SJSA1 (cell line): Measurements from ENCODE around the gene EXOSC3. TPM values are rescaled to one million over a fixed set of nuclear protein-coding genes. Genes with fewer than 3 reads are reported as not detected.
"Not testable (repeated sequence)": the region's sequence is repeated elsewhere in the genome, so short reads cannot be mapped to it uniquely, and the experiment has no call there.

Source experiments
- DNase-seq, 2 experiments: peaks; one replicate each; pipeline ENCODE4 v3.0.0-alpha.2; 2015 to 2020; ENCODE audit warnings: low spot score in 2 of 2, low read depth in 1 of 2
- H3K27ac ChIP-seq: fragments of 250-450 bp; sonication (Bioruptor Pico); 2 replicates; pipeline ENCODE4 v1.5.1; 2020; ENCODE audit warnings: mild to moderate bottlenecking, moderate library complexity
- H3K27me3 ChIP-seq: fragments of 250-450 bp; sonication (Bioruptor Pico); replicated peaks from 2 replicates; pipeline ENCODE4 v1.5.1; 2020; ENCODE audit warnings: mild to moderate bottlenecking, moderate library complexity
- H3K36me3 ChIP-seq: fragments of 250-450 bp; sonication (Bioruptor Pico); 2 replicates; pipeline ENCODE4 v1.5.1; 2020; ENCODE audit warnings: mild to moderate bottlenecking
- H3K4me1 ChIP-seq: fragments of 250-450 bp; sonication (Bioruptor Pico); replicated peaks from 2 replicates; pipeline ENCODE4 v1.6.1; 2021; ENCODE audit warnings: mild to moderate bottlenecking
- H3K4me3 ChIP-seq: fragments of 250-450 bp; sonication (Bioruptor Pico); 2 replicates; pipeline ENCODE4 v1.5.1; 2020; ENCODE audit warnings: mild to moderate bottlenecking
- H3K9me3 ChIP-seq: fragments of 250-450 bp; sonication (Bioruptor Pico); replicated peaks from 2 replicates; pipeline ENCODE4 v1.5.1; 2020; ENCODE audit warnings: mild to moderate bottlenecking
- total RNA-seq: library from RNA; depleted of rRNA; stranded (reverse); fragments of >200 nt; shearing (Covaris generic); gene quantifications from 2 replicates; pipeline ENCODE4 v1.2.3, GENCODE V29; 2014; rRNA removed

Gene EXOSC3
- total RNA-seq, result 34.9 and 40.2 TPM in 2 replicates

DNA sequence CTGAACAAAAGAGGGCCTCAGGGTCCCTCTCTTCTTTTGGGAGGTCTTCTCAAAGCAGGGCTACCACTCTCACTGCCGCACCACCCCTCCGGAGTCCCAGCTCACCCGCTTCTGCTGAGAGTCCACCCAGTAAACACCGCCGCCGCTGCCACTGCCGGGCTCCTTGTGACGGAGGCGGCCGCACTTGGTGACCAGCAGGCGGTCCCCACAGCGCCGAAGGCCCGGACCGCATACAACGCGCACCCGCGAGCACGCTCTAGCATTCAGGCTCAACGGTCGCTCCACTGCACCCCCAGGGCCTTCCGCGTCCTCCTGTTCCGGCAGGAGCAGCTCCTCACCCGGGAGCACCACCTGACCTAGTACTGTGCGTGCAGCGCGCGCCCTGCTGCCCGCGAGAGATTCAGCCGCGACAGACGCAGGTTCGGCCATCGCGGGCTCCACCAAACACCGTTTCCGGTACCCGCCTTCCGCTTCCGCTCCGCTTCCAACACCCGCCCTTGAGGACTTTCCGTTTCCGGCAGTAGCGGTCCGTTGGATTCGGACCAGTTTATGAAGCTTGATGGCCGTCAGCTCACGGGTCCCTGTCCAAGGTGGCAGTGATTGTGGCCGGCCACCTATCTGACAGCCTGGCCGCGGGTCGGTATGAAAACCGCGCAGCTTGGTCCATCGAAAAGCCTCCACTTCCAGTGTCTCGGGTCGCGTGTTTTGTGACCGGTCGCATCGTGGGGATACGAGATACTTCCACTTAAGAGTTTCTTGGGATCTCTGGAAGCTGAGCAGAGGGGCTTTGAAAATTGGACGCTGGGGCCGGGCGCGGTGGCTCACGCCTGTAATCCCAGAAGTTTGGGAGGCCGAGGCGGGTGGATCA is at the start of gene EXOSC3:
Gene EXOSC3 (minus strand): TSS at position 449 of the 868 bp plus-strand sequence. CDS start 20 bp downstream, at position 429.
- H3K36me3 ChIP-seq, result peaks cover 36% of the 10 kb centered on the region

DNA sequence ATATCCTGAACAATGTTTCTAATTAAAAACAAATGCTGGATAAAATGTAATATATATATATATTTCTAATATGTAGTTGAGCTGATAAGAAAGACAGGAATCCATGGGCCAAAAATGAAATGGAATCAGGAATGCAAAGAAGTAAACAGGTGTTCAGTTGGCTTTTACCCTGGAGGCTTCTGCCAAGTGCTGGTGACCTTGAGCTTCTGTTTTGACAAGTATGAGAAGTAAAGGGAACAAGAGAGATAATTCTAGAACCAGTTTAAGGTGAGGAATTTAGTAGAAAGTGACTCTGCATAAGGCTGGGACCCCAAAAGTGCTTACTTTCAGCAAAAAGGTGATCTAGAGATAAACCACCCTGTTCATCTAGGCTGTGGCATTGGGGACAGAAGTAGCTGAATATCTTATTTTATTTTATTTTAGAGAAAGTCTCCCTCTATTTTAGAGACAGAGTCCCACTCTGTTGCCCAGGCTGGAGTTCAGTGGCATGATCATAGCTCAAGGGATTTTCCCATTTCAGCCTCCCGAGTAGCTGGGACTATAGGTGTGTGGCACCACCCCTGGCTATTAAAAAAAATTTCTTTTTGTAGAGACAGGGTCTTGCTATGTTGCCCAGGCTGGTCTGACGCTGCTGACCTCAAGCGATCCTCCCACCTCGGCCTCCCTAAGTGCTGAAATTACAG is 42.8 kb upstream of the EXOSC3 start:
- Histone ChIP-seq H3K27ac (no peak overlapping the region), H3K4me3 (no peak overlapping the region), H3K4me1 (no peaks in the 10 kb centered on the region), H3K36me3 (peaks cover 3% of the 10 kb centered on the region; the same call in 1 of the 2 replicates), H3K27me3 (no peaks in the 10 kb centered on the region), H3K9me3 (no peaks in the 10 kb centered on the region)
- no peak for DNase-seq

More for the DNA sequence above, at the start of gene EXOSC3:
- DNase-seq, result peak; percentile 70 to 82
- Histone ChIP-seq H3K4me3 (peak within 1 kb of the TSS; percentile 66), H3K27ac (peak within 1 kb of the TSS; percentile 47), H3K4me1 (0 out of 2 replicates have a peak, but pooled peaks cover 2% of the 10 kb centered on the region), H3K27me3 (no peaks in the 10 kb centered on the region), H3K9me3 (no peaks in the 10 kb centered on the region)

DNA sequence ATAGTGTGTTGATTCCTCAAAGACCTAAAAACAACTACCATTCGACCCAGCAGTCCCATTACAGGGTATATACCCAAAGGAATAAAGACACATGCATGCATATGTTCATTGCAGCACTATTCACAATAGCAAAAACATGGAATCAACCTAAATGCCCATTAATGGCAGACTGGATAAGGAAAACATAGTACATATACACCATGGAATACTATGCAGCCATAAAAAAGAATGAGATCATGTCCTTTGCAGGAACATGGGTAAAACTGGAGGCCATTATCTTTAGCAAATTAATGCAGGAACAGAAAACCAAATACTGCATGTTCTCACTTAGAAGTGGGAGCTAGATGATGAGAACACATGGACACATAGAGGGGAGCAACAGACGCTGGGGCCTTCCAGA is 40.3 kb upstream of the EXOSC3 start:
- not testable (repeated sequence) for H3K36me3 ChIP-seq, H3K27ac ChIP-seq, H3K4me3 ChIP-seq, H3K9me3 ChIP-seq, DNase-seq, H3K4me1 ChIP-seq, H3K27me3 ChIP-seq

- no peaks in the 10 kb centered on the region for H3K9me3 ChIP-seq
These were observed 35.3 kb upstream of the EXOSC3 start for GRCh38 chr9:37820142-37820541.

GRCh38 chr9:37818849-37819248 is 34.0 kb upstream of the EXOSC3 start:
- Histone ChIP-seq H3K27me3 (no peaks in the 10 kb centered on the region), H3K4me1 (no peaks in the 10 kb centered on the region), H3K27ac (no peak overlapping the region), H3K36me3 (no peaks in the 10 kb centered on the region), H3K4me3 (no peak overlapping the region), H3K9me3 (no peaks in the 10 kb centered on the region)
- no peak for DNase-seq

More at GRCh38 chr9:37820142-37820541, 35.3 kb upstream of the EXOSC3 start:
- no peaks in the 10 kb centered on the region for H3K4me1 ChIP-seq
- peaks cover 2% of the 10 kb centered on the region; the same call in 1 of the 2 replicates for H3K36me3 ChIP-seq
- no peak overlapping the region for H3K27ac ChIP-seq
- no peak for DNase-seq
- H3K27me3 ChIP-seq, result no peaks in the 10 kb centered on the region
- no peak overlapping the region for H3K4me3 ChIP-seq

DNA sequence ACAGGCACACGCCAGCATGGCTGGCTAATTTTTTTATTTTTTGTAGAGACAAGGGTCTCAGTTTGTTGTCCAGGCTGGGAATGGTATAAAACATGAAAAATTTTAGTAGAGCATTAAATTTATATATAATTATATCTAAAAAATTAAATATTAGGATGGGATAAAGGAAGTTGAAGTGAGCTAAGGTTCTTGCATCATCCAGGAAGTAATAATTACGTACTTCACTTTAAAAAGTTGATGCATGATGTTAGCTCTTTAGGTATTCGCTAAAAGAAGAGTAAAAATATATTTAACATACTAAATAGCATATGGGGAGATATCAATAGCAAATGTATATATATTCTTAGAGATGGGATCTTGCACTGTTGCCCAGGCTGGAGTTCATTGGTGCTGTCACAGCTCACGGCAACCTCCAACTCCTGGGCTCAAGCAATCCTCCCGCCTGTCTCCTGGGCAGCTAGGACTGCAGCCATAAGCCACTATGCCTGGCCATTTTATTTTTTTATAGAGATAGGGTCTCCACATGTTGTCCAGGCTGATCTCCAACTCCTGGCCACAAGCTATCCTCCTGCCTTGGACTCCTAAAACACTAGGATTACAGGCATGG is 28.0 kb upstream of the EXOSC3 start:
- no peak overlapping the region for H3K4me3 ChIP-seq
- H3K4me1 ChIP-seq, result no peaks in the 10 kb centered on the region
- H3K9me3 ChIP-seq, result no peaks in the 10 kb centered on the region
- no peak for DNase-seq
- peaks cover 2% of the 10 kb centered on the region for H3K36me3 ChIP-seq
- no peak overlapping the region for H3K27ac ChIP-seq
- no peaks in the 10 kb centered on the region for H3K27me3 ChIP-seq

DNA sequence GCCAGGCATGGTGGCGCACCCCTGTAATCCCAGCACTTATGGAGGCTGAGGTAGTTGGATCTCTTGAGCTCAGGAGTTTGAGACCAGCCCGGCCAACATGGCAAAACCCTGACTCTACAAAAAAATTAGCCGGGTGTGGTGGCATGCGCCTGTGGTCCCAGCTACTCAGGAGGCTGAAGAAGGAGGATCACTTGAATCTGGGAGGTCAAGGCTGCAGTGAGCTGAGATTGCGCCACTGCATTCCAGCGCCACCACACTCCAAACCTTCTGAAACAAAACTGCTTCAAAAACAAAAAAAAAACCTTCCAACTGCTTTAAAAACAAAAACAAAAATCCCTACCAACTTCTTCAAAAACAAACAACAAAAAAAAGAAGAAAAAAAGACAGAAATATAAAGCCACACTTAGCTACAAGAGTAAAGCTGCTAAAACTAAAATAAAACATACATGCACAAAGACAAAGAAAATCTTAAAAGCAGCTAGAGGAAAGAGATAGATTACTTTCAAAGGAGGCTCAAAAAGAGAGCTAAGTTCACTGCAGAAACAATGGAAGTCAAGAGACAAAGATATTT is 27.1 kb upstream of the EXOSC3 start:
- no peak for DNase-seq

GRCh38 chr9:37809676-37810075 is 24.8 kb upstream of the EXOSC3 start:
- not testable (repeated sequence) for H3K36me3 ChIP-seq, H3K4me3 ChIP-seq, H3K9me3 ChIP-seq, DNase-seq, H3K4me1 ChIP-seq, H3K27ac ChIP-seq, H3K27me3 ChIP-seq

More for the DNA sequence above, 27.1 kb upstream of the EXOSC3 start:
- Histone ChIP-seq H3K36me3 (peaks cover 4% of the 10 kb centered on the region), H3K27ac (no peak overlapping the region), H3K27me3 (no peaks in the 10 kb centered on the region), H3K4me1 (no peaks in the 10 kb centered on the region), H3K4me3 (no peak overlapping the region), H3K9me3 (no peaks in the 10 kb centered on the region)

- Histone ChIP-seq H3K27me3 (no peaks in the 10 kb centered on the region), H3K9me3 (no peaks in the 10 kb centered on the region), H3K4me3 (no peak overlapping the region), H3K27ac (no peak overlapping the region), H3K36me3 (peaks cover 4% of the 10 kb centered on the region), H3K4me1 (peaks cover 7% of the 10 kb centered on the region; the same call in 1 of the 2 replicates)
- no peak for DNase-seq
These were observed 21.4 kb upstream of the EXOSC3 start for GRCh38 chr9:37806271-37806670.

GRCh38 chr9:37801959-37802711 is 17.3 kb upstream of the EXOSC3 start:
- Histone ChIP-seq H3K4me3 (peak overlapping the region; percentile 88), H3K36me3 (peaks cover 8% of the 10 kb centered on the region; the same call in 1 of the 2 replicates), H3K27me3 (no peaks in the 10 kb centered on the region), H3K4me1 (peaks cover 11% of the 10 kb centered on the region; the same call in 1 of the 2 replicates), H3K27ac (no peak overlapping the region), H3K9me3 (no peaks in the 10 kb centered on the region)
- no peak for DNase-seq

GRCh38 chr9:37801287-37801850 is 16.5 kb upstream of the EXOSC3 start:
- Histone ChIP-seq H3K27me3 (no peaks in the 10 kb centered on the region), H3K27ac (peak overlapping the region; percentile 60; the same call in 1 of the 2 replicates), H3K36me3 (peaks cover 8% of the 10 kb centered on the region; the same call in 1 of the 2 replicates), H3K4me3 (peak overlapping the region; percentile 88), H3K9me3 (no peaks in the 10 kb centered on the region), H3K4me1 (peaks cover 11% of the 10 kb centered on the region; the same call in 1 of the 2 replicates)
- peak in 1 of 2 experiments; percentile 30 for DNase-seq

GRCh38 chr9:37800631-37801286 is 15.9 kb upstream of the EXOSC3 start, which contains the start of gene DCAF10:
TSS of gene DCAF10 (plus strand) at chr9:37800797. CDS start at chr9:37800867, 70 bp downstream.
- Histone ChIP-seq H3K4me3 (peak within 1 kb of the TSS; percentile 88), H3K9me3 (no peaks in the 10 kb centered on the region), H3K36me3 (peaks cover 8% of the 10 kb centered on the region; the same call in 1 of the 2 replicates), H3K4me1 (peaks cover 11% of the 10 kb centered on the region; the same call in 1 of the 2 replicates), H3K27ac (peak within 1 kb of the TSS; percentile 60), H3K27me3 (no peaks in the 10 kb centered on the region)
- DNase-seq, result peak; percentile 70 to 71
